GM19099 (cell line): ENCODE results near the gene BRIP1.

ENCODE experiments used
- POLR2A ChIP-seq: IDR thresholded peaks from 3 replicates; pipeline ENCODE4 v1.6.1; 2011; ENCODE audit warnings: low read depth; ENCODE audit not compliant: insufficient read length; ENCODE audit errors: extremely low read depth

Gene BRIP1

DNA sequence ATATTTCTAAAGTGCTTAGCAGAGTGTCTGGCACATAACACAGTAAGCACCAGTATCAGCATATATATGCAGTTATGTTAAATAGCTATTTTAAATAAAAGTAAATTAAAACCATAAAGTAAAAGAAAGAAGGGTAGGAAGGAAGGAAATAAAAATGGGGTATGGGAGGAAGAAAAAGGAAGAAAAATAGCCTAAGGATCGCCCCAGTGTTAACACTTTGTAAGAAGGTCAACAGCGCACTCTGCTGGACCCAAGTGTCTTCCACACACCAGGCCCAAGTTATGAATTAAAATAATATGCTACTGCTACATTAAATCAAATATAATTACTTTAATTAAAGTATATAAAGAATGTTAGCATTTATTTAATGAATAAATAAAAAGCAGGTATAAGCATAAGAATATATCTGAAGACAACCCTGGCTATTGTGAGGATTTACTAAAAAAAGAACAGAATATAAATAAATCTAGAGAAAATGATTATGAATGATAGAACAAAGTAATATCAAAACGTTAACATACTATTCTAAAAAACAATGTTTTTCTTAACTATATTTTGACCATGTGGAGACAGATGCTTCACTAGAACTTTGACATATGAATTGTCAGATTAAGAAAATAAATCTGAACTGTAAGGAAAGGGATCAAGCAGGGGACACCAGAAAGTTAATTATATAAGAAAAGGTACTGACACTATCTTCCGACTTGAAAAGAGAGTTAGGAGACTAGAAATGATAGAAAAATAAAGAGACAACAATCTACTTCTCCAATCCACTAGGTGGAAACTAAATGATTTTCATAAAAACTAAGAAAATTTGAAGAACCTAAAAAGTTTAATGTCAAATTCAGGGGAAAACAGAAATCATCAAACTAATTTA lies 25.9 kb downstream of the BRIP1 start:
- no peak for TF ChIP-seq POLR2A

DNA sequence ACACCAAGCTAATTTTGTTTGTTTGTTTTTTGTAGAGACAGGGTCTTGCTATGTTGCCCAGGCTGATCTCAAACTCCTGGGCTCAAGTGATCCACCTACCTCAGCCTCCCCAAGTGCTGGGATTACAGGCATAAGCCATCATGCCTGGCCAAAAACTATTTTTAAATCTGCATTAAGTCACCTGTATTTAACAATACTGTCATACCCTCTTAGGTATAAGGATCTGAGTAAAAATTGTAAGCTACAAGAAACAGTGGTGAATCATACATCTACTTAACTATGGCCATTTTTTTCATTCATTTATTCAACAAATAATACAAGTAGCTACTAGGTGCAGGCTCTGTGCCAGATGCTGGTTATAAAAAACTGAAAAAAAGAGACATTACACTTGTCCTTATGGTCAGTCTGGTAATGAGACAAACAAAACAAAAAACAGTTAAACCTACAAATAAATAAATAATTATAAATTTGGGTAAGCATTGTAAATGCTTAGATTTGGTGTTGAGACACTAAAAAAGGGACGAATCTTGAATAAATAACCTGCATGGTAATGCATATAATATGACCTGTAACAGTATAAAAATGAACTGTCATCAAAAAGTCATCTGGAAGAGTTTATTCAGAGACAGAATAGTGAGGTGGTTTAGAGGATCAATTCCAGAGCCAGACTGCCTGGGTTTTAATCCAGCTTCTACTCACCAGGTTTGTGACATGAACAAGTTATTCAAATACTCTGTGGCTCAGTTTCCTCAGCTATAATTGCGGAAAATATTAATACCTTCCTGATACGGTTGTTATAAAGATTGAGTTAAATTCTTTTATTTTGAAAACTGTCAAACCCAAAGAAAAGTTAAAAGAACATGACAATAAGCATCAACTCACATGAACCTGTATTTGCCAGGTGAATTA lies 26.8 kb downstream of the BRIP1 start:
- TF ChIP-seq POLR2A, result no peak

DNA sequence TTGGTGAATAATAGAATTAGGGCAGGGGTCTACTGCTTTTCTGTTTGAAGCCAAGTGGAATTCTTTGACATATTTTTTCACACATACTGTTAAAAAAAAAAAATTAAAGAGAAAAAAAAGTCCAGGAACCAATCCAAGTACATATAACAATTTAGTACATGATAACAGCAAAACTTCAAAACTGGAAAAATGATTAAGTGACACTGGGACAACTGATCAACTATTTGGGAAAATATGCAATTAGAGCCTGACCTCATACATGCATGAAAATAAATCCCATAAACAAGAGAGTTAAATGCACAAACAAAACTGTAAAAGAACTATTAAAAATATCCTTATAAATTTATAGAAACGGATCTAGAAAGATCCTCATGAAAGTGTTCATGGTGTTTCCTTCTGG lies 27.7 kb downstream of the BRIP1 start:
- TF ChIP-seq POLR2A, result no peak

DNA sequence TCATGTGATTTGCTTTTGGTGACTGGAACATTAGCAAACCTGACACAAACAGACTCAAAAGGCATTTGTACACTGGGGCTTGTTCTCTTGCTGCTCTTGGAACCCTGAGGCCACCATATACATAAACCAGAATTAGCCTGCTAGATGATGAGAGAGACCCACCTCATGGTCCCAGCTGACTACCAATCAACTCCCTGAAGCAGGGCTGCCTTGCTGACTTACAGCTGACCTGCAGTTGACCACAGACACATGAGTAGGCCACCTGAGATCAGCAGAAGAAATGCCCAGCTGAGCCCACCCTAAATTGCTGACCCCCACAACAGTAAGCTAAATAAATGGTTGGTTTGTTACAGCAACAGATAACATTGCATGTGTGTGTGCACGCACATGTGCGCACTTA lies 28.7 kb downstream of the BRIP1 start:
- no peak for TF ChIP-seq POLR2A

DNA sequence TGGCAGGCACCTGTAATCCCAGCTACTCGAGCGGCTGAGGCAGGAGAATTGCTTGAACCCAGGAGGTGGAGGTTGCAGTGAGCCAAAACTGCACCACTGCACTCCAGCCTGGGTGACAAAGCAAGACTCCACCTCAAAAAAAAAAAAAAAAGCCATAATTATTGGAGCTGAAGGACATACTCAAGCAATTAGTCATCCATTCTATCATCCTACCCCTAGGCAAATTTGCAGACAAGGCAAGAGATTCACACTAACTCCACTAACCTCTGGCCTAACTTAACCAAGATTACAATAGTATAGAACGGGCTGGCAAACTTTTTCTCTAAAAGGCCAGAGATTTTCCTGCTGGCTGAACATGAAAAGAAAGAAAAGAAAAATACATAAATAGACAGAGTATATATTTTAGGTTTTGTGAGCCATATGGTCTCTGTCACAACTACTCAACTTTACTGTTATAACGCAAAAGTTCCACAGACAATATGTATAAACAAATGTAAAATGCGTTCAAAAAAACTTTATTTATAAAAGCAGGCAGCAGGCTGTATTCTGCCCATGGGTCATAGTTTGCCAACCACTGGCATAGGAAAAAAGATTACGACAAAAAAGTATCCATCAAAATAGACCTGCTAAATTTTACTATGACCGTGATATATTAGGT lies 29.7 kb downstream of the BRIP1 start:
- no peak for TF ChIP-seq POLR2A

DNA sequence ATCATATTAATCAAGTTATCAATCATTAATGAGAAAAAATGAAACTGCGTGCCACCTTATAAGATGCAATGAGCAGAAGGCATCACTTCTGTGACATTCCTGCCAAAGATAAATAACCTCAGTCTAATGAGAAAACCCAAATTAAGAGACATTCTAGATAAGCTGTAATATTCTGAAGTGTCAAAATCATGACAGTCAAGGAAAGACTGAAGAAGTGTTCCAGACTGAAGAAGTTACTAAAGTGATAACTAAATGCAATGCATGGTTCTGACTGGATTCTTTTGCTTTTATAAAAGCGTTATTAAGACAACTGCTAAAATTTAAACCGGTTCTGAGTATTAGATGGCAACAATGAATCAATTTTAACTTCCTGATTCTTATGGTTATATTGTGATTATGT lies 30.9 kb downstream of the BRIP1 start:
- TF ChIP-seq POLR2A, result no peak

DNA sequence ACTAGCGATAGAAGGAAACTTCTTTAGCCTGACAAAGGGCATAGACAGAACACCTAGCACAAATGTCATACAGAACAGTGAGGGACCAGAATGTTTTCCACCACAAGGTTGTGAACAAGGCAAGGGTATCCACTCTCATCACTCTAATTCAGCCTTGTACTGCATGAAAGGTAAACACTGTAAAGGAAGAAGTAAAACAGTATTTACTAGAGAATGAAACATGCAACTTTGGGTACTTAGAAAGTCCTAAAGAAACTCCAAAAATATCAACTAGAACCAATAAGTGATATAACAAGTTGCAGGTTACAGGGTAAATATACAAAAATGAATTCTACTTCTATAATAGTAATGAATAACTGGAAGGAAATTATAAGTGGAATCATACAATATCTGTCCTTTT lies 32.2 kb downstream of the BRIP1 start:
- no peak for TF ChIP-seq POLR2A

DNA sequence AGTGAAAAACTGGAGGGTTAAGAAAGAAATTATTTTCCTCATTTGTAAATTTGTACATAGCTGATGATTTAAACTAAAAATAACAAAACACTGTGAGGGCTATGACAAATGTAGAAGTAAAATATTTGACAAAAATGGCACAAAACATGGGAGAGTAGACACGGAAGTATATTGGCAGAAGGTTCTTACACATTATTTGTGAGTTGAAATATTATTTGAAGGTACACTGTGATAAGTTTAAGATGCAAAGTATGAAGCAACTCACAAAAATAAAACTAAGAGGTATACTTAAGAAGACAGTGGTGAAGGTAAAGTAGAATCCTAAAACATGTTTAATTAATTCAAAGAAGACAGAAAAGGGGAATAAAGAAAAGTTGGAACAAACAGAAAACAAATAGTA lies 34.6 kb downstream of the BRIP1 start:
- TF ChIP-seq POLR2A, result no peak

DNA sequence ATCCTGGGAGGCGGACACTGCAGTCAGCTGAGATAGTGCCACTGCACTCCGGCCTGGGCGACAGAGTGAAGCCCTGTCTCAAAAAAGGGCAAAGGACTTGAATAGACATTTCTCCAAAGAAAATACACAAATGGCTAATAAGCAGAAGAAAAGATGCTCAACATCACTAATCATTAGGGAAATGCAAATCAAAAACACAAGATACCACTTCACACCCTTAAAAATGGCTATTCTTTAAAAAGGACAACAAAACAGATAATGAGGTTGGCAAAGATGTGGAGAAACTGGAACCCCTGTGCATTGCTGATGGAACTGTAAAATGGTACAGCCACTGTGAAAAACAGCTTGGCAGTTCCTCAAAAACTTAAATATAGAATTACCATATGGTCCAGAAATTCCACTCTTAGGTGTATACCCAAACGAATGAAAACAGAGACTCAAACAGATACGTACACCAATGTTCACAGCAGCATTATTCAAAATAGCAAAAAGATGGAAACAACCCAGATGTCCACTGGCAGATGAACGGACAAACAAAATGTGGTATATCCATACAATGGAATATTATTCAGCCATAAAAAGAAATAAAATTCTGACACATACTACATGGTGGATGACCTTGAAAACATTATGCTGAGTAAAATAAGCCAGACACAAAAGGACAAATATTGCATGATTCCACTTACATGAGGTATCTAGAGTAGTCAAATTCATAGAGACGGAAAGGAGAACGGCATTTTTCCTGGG lies 35.5 kb downstream of the BRIP1 start:
- TF ChIP-seq POLR2A, result no peak

DNA sequence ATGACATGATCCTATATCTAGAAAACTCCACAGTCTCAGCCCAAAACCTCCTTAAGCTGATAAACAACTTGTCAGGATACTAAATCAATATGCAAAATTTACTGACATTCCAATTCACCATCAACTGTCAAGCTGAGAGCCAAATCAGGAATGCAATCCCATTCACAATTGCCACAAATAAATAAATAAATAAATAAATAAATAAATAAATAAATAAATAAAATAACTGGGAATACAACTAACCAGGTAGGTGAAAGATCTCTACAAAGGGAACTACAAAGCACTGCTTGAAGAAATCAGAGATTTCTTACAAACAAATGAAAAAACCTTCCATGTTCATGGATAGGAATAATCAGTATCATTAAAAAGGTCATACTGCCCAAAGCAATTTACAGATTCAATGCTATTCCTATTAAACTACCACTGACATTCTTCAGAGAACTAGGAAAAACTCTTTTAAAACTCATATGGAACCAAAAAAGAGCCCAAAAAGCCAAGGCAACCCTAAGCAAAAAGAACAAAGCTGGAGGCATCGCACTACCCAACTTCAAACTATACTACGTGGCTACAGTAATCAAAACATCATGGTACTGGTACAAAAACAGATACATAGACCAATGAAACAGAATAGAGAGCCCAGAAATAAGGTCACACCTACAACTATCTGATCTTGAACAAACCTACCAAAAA lies 37.7 kb downstream of the BRIP1 start:
- no peak for TF ChIP-seq POLR2A

DNA sequence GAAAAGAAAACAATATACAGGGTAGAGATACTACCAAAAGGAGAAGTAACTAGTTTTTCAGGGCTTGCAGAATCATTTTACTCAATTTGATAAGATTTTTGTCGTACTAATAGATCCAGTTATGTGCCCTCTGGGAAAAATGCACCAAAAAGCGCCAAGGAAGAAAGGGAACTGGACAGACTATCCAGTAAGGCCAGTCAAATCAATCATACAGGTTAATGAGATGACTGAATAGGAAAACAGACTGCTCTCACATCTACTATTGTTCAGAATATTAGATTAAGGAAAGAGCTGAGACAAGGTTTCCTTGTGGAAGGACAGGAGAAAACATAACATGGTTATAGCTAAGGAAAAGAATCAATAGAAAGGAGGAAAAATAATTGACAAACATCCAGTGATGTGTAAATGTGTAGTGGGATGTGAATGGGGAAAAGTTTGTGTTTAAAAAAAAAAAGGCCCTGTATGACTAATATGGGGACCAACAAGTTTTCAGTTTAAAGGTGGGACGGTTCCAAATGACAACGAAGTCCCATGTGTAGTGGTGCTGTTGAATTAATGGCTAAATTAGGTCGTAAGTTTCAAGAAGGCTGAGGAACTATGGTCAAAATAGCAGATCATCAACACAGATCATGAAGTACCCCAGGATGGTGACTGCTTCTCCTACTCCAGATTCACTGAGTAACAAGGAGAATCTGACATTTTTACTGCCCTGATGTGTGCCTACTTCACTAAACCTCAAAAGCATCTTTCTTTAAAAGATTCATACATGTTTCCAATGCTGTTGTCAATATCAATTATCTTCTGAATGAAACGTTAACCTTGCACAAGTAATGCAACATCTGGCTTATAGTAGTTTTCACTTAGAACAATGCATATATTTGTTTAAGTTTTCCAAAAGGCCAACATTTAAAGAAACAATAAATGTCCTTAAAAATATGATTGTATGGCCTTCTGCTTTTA lies 40.7 kb downstream of the BRIP1 start:
- no peak for TF ChIP-seq POLR2A

DNA sequence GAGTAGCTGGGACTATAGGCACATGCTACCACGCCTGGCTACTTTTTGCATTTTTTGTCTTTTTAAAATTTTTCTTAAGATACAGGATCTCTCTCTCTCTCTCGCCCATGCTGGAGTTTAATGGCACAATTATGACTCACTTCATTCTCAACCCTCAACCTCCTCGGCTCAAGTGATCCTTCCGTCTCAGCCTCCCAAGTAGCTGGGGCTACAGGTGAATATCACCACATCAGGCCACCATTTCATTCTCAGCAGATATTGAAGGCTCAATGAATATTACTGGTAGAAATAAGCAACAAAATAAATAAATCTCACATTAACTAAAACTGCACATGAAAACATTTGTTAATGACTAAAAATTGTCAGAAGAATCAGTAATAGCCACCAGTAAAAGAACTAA lies 41.7 kb downstream of the BRIP1 start:
- TF ChIP-seq POLR2A, result no peak

DNA sequence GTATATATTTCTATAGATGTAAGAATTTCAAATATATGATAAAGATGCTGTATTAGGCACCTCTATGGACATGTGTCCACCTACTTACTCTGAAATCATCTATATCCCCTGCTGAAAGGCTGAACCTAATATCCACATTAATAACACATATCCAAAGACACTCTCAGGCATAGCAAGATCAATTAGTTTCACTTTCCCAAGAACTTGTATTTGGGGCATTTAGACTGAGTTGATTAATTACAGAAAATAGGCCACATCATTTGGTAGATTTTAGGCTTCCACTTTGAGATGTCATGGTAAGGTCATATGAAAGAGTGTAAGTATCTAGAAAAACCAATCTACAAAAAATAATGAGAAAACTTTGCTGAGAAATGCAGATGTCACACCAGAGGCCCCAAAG lies 45.1 kb downstream of the BRIP1 start:
- TF ChIP-seq POLR2A, result no peak
